Measurements from ENCODE around the gene TNS1.

TNS1 gene

DNA sequence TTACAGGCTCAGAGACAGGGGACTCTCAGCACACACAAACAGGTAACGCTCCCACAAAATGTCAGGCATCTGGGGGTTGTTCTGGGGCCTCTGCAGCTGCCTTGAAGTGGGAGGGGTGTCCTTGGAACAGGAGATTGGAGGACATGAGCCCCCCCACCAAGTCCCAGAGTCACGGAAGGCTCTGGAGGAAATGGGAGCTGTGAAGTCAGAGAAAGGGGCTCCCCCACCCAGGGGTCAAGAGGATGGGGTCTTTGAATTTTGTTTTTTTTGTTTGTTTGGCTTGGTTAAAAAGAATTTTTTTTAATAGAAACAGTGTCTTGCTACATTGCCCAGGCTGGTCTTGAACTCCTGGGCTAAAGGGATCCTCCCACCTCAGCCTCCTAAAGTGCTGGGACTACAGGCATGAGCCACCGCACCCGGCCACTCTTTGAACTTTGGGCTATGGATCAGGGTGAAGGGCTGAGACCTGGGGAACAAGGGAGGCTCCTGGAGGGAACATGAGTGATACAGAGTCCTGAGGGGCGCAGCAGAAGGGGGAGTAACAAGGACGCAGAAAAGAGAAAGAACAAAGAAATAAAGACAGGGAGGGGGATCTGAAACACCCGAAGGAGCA, 46.8 kb downstream of the TNS1 start:
- DNase-seq: no peak

DNA sequence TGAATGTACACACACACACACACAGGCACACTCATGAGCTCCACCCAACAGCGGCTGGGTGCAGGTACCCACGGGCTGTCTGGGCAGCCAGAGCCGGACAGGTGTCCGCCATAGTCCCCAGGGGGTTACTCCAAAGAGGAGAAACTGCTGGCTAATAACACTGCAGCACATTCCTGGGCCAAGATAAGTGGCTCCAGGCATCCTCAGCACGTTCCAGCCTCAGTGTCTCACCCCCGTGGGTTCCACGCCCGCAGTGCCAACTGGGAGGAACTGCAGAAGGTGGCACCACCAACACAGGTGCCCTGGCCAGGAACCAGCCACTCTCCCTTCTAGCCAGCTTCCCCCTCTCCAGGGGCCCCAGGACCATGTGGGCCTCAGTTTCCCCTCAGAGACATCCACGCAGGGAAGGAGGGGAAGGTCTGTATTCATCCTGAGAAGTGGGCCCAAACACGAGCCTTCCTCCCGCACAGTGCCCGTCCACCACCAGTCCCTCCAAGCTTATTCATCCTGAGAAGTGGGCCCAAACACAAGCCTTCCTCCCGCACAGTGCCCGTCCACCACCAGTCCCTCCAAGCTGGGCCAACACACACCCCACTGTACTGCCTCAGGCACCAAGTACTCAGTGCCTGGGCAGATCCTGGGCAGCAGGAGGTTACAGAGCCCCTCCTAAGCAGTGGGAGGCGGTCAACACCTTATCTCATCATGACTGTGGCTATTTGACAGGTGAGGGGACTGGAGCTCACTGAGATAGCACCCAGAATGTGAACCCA, 47.6 kb downstream of the TNS1 start:
- no peak for DNase-seq

GRCh38 chr2:217954469-217954868, 48.3 kb downstream of the TNS1 start:
- DNase-seq: no peak

- DNase-seq: no peak
Observed at GRCh38 chr2:217954051-217954450, 48.7 kb downstream of the TNS1 start.

DNA sequence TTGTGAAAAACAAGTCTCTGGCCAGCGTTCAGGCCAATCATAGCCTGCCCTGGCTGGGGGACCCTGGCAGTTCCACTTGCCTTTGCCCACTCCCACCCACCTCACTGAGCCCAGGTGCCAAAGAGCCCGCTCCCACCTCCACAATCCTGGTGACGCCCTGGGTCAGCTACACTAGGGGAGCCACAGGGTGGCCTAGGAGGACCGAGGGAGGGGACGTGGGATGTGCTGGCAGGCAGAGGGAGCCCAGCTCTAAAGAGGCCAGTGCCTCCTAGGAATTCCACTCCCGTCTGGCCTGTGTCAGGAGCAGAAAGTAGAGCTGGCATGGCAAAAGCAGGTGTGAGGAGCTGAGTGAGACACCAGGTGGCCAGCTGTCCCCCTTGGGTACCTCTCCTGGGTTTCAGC, 49.3 kb downstream of the TNS1 start:
- DNase-seq: no peak

DNA sequence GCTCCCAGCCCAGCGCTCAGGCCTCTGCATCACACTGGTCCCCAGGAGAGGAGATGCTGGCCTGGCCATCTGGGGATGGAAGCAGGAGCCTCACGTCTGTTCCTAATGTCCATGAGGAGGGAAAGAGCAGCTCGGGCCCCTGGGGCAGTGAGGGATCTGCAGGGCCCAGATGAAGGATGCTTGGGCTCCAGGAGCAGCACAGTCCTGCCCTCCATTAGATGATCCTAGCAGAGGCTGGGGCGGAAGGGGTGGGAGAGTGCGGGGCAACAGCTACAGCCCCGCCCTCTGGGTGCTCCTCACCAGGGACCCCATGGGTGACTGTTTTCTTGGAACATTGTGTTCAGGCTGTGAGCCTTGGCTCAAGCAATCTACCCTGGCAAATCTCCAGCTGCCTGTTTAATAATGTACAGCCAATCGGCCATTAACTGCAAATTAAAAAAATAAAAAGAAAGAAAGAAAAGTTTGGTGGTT, 49.7 kb downstream of the TNS1 start:
- no peak for DNase-seq

DNA sequence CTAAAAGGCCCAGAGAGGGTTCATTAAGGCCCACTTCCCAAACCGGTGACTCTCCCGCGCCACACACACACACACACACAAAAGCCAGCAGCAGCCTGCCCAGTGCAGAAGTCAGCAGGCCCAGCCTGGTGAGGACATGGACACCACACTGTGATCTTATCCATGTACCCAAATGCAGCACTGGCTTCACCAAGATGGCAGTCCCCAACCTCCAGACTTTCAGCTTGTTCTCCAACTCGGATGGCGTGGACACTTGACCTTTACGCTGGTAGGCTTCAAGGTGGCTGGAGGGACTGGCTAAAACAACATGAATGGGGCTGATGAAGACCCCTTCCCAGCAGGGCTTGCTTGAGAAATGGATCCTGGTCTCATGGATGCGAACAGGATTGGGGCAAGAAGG, 50.4 kb downstream of the TNS1 start:
- DNase-seq: no peak

GRCh38 chr2:217951521-217952247, 51.1 kb downstream of the TNS1 start:
- DNase-seq: no peak

DNA sequence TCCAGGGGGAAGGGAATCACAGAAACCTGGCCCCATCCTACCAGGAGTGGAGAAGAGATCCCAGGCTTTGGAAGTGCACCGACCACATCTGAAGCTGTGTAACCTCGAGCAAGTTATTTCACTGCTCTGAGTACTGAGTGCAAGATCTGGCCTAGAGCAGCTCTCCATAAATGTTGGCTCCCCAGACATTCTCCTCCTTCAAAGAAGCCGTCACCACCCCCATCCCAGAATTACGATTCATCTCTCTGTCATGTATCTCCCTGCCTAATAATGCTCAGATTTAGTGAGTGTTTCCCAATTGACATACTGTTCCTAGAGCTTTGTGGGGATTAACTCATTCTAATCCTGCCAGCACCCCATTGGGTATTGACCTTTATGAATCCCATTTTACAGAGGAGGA, 51.7 kb downstream of the TNS1 start:
- no peak for DNase-seq

DNA sequence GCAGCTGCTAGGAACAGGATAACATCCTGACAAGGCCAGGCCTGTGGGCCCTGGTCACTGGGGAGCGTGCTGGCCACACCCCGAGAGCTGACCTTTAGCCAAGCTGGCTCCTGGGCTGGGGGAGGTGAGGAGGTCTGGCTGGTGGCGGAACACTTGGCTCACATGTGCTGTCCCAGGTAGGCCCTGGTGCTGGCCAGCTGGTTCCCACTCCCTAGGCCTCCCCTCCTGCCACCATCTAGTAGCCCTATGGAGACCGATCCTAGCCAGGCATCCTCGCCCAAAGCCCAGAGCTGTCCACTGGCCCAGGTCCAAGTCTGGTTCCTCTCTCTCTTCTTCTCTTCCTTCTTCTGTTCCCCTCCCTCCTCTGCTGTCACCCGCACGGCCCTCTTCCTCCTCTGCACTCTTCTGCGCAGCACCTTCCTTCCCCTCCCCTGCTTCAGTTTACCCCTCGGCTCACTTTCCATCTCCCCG, 52.4 kb downstream of the TNS1 start:
- DNase-seq: no peak

- no peak for DNase-seq
Observed at GRCh38 chr2:217949447-217949846, 53.3 kb downstream of the TNS1 start.

DNA sequence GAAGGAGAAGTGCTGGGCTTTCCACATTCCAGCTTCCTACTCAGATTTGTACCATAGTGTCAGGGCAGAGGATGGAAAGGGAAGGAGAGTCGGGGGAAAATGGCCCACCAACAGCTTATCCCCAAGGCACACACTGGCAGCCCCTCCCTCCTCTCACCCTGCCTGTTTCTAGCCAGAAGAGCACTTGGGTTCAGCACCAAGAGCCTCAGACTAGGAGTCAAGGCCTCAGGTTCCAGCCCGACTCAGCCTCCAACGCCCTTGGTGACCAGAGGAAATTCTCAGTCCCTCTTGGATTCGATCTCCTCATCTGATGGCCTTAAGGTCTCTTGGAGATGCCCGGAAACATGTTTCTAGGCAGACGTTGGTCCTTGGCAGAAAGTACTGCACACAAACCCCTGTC, 53.9 kb downstream of the TNS1 start:
- no peak for DNase-seq

GRCh38 chr2:217948351-217948791, 54.4 kb downstream of the TNS1 start:
- no peak for DNase-seq

DNA sequence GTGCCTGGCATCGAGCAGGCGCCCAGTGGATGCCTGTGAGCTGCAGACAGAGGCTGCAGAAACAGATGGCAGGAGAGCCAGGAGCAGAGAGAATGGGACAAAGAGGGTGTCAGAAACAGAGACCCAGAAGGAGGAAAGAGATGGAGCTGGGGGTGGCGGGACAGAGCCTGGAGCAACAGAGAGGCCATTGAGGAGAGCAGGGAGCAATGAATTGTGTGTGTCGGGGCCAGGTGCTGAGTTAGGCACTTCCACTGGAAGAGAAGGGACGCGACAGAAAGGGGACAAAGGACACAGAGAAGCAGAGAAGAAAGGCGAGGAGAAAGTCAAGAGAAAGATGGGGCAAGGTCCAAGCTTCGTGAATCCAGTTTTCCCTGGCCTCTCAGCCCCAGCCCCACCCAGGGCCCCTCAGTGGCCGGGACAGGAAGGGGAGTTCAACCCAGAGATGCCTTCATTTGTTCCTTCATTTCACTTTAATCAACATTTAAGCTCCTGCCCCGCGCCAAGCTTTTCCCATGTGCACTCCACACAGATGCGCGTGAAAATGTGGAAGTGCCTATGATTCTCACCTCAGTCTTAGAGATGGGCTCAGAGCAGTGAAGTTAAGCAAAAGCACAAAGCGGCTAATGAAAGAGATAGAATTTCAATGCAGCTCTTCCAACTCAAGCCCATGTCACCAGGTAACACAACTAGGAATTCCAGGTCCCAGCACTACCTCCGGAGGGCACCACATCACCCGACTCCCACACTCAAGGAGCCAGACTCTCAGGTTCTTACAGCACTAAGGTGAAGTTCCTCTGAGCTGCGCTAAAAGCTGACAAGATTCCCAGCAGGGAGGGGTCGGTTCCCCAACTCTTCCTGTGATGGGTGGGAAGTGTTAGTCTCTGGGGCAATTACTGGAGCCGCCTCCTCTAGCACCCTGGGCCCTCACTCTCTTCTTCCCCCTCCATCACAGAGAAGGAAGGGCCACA, 55.1 kb downstream of the TNS1 start:
- no peak for DNase-seq

- no peak for DNase-seq
Observed at GRCh38 chr2:217946051-217946450, 56.7 kb downstream of the TNS1 start.

DNA sequence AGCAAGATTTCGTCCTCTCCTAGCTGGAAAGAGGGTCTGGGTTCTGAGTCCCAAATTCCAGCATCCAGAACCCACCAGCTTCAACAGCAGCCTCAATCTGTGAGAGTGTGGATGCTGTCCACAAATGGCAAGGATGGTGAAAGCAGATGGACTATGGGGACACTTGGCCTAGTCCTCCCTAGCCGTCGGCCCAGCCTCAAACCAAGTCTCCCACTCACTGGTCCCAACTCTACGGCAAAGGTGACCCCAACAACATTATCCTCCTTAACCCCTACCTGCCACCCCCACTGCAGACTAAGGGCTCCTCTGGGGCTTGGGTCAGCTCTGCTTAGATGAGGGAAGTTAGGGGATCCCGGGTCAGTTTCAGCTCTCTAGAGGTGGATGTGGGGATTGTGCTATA, 57.3 kb downstream of the TNS1 start:
- no peak for DNase-seq

GRCh38 chr2:217944923-217945322, 57.9 kb downstream of the TNS1 start:
- DNase-seq: no peak

- DNase-seq: no peak
Observed at GRCh38 chr2:217944366-217944765, 58.4 kb downstream of the TNS1 start.

DNA sequence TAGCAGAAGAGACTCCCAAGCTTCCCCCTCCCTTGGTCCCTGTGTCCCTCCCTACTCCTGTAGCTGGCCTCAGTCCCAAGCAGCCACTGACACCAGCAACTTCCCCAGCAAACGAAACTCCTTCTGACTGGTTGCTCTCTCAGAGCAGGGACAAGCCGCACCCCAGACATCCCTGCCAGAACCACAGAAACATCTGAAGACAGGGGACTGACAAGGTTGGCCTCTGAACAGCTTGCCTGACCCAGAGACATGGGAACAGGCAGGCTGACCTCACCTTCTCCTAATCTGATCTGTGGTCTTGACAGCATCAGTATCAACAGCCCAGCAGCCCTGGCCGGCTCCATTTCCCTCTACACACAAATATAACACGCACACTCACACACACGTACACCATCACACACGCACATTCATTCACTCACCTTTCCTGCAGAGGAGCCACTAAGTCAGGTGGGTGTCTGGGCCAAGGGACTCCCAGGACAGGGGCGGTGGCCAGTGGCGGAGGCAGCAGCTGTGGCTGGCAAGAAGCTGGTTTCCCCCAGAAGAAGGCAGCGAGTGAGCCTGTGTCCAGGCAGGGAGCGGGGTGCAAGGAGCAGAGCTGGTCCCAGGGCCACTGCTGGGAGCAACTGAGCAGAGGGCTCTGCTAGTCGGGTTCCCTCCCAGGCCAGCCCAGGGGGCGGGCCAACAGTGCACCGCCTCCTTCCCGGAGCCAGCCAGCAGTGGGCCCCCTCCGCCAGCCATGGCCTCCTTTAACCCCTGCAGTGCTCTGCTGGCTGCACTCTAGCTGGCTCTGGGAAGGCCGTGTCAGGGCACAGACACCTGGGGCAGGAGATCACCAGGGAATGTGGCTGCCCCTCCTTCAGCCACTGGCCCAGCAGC, 59.1 kb downstream of the TNS1 start:
- no peak for DNase-seq

GRCh38 chr2:217942731-217943335, 60.0 kb downstream of the TNS1 start:
- no peak for DNase-seq
